Activated CD4-positive, alpha-beta T cell treated with anti-CD3 and anti-CD28 coated beads for 1 hour (primary cell): ENCODE data around the gene SHISA6.
"Not testable (repeated sequence)": the region's sequence is repeated elsewhere in the genome, so short reads cannot be mapped to it uniquely, and the experiment has no call there.

Experiments
- DNase-seq: peaks from one replicate; pipeline ENCODE4 v3.0.0-alpha.2; 2020

SHISA6 gene

GRCh38 chr17:11267999-11268575, 27.1 kb downstream of the SHISA6 start:
- DNase-seq = no peak

- no peak for DNase-seq
Observed at GRCh38 chr17:11269210-11269609, 28.2 kb downstream of the SHISA6 start.

- DNase-seq = no peak
Observed at GRCh38 chr17:11272191-11272590, 31.2 kb downstream of the SHISA6 start.

DNA sequence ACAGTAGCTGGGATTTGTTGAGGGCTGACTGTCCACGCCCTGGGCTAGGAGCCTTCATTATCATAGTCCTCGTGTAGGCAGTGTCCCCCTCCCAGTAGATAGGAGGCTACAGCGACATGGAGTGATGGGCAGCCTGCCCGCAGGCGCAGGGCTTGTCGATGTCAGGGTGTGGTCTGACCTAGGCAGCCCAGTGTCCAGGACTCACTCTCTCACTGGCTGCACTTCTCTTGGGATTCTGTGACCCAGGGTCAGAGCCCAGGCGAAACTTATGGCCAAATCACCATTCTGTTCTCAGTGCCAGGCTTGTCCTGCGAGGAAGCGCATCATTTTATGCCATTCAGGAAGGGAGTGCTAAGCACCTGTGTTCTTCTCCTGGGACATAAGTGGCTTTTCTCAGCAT, 32.6 kb downstream of the SHISA6 start:
- DNase-seq = no peak

GRCh38 chr17:11274106-11274505, 33.1 kb downstream of the SHISA6 start:
- DNase-seq = no peak

DNA sequence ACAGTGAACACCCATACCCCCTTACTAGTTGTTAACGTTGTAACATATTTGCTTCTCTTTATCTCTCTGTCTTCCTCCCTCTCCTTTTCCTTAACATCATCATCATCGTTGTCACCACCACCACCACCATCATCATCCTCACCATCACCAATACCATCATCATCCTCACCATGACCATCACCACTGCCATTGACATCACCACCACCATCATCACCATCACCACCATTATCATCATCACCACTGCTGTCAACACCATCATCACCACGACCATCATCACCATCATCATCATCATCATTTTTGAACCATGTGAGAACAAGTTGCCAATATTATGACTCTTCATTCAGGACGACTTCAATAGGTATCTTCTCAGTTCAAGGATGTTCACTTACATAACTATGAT, 35.5 kb downstream of the SHISA6 start:
- no peak for DNase-seq

DNA sequence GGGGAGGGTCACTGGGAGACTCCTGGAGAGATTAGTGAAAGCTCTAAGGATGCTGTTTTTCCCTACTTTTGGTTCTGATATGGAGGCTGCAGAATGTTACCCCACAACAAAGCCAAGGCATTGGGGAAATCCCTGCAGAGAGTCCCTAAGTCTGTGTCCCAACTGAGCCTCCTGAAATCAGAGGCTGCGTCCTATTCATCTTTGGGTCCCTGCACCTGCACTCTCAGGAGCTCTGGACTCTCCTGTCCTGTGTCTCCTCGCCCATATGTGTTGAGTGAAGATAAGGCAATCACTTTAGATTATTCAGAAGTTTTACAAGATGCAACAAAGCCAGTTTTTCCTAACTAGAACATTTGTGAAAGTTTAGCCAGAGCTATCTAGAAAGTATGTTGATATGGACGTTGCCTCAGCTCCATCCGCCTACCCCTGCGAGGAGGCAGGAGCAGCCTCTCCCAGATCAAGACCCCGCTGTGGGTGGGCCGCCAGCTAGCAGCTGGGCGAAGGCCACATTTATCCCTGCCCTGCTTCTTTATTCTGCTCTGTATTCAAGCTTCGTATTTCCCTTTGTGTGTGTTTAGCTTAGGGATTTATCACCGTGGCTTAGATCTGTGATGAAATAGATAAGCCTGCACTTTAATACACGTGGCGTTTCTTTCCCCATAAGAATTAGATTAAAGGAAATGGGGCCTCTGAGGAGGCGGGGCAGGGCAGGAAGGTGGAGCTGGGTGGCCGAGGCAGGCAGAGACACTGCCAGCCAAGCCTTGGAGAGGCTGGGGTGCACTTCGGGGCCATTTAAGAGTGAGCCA, 37.4 kb downstream of the SHISA6 start:
- no peak for DNase-seq

- no peak for DNase-seq
Observed at GRCh38 chr17:11278992-11279270, 37.9 kb downstream of the SHISA6 start.

DNA sequence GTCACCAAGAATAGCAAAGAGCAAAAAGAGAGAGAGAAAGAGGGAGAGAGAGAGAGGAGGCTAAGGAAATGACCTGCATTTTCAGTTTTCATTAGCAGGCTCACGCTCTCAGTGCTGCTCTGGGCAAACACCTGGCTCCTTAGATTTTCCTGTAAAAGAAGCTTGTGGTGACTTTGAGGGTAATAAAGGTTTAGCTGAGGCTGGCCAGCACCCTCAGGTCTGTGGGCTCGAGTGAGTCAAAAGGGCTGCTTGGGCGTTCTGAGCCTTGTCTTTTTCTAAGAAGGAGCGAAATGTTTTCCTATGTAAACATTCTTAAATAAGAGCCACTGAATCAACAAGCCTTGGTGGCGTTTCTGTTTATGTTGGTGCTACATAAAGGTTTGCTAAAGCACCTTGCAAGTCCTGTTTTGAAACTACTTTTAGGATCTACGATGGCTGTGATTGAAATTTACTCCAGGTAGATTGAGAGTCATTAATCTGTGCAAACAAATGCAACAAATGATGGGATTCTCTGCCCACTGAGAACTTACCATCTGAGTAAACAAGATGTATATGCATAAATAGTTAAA, 38.8 kb downstream of the SHISA6 start:
- no peak for DNase-seq

DNA sequence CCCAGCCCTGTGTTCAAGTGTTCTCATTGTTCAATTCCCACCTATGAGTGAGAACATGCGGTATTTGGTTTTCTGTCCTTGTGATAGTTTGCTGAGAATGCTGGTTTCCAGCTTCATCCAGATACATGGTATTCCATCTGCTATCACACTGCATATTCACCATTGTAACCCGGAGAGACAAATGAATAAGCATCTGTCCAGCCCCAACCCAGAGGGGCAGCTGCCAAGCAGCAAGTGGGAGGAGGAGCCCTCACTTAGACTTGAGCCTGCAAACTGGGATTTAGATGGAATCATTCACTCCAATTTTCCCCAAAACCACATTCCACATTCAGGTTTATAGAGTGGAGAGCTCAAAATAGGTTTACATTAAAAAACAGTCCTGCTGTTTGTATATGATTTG, 41.6 kb downstream of the SHISA6 start:
- no peak for DNase-seq

- no peak for DNase-seq
Observed at GRCh38 chr17:11284811-11285210, 43.8 kb downstream of the SHISA6 start.

- DNase-seq = no peak
Observed at GRCh38 chr17:11285946-11286345, 44.9 kb downstream of the SHISA6 start.

- no peak for DNase-seq
Observed at GRCh38 chr17:11287791-11288190, 46.8 kb downstream of the SHISA6 start.

DNA sequence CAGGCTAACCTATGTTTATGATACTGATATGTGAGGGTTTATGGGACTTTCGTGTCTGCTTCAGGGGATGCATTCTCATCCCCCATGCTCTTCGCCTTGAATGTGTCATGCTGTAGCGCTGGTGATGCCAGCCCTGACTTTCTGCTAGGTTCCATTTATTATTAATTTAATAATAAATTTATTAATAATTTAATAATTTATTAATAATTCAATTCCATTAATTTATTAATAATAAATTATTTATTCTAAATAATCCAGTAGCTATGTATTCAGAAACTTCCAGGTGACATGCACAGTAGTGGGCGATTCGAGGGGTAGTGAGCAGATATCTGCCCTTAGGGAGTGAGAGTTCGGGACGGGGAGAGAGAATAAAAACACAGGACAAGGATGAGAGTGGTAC, 49.8 kb downstream of the SHISA6 start:
- DNase-seq = no peak

GRCh38 chr17:11292491-11292890, 51.5 kb downstream of the SHISA6 start:
- DNase-seq = no peak

GRCh38 chr17:11293480-11293879, 52.5 kb downstream of the SHISA6 start:
- DNase-seq = no peak

DNA sequence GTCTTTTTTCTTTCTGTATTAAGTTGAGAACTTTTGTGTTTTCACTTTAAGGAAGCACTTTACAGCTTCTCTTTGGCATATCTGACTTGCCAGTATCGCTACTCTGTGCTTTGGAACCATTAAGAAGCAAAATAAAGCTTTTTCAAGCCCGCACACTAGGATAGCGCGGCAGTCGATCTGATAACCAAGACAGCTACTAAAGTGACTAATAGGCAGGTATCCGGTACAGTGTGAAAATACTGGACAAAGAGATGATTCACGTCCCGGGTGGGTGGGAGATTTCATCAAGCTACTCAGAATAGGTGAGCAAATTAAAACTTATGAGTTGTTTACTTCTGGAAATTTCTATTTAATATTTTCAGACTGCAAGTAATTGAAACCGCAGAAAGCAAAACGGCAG, 53.8 kb downstream of the SHISA6 start:
- DNase-seq = no peak

GRCh38 chr17:11296994-11297393, 56.0 kb downstream of the SHISA6 start:
- DNase-seq = no peak

- no peak for DNase-seq
Observed at GRCh38 chr17:11298401-11298800, 57.4 kb downstream of the SHISA6 start.

GRCh38 chr17:11300201-11300600, 59.2 kb downstream of the SHISA6 start:
- DNase-seq = no peak

DNA sequence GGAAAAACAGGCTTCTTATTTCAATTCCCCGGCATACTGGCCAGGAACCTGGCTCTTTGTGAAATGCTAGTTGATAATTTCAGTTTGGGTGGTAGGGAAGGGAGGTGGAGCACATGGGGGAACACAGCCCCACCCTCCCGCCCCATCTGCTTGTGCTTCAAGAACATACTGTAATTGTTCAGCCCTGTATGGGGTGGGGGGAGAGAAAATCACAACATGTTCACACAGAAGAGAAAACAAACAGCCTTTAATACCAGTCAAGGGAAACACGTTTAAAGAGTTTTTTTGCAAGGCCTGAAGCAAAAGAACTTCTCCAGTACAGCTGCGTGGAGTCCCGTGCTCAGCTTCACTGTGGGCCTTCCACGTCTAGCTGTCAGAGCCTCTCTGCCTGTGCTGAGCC, 59.7 kb downstream of the SHISA6 start:
- no peak for DNase-seq

DNA sequence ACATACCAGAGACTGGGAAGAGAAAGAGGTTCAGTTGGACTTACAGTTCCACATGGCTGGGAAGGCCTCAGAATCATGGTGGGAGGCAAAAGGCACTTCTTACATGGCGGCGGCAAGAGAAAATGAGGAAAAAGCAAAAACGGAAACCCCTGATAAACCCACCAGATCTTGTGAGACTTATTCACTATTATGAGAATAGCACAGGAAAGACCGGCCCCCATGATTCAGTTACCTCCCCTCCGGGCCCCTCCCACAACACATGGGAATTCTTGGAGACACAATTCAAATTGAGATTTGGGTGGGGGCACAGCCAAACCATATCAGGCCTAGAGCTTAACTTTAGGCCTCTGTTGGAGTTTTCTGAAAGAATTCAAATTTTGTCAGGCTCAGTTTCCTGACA, 60.9 kb downstream of the SHISA6 start:
- not testable (repeated sequence) for DNase-seq

DNA sequence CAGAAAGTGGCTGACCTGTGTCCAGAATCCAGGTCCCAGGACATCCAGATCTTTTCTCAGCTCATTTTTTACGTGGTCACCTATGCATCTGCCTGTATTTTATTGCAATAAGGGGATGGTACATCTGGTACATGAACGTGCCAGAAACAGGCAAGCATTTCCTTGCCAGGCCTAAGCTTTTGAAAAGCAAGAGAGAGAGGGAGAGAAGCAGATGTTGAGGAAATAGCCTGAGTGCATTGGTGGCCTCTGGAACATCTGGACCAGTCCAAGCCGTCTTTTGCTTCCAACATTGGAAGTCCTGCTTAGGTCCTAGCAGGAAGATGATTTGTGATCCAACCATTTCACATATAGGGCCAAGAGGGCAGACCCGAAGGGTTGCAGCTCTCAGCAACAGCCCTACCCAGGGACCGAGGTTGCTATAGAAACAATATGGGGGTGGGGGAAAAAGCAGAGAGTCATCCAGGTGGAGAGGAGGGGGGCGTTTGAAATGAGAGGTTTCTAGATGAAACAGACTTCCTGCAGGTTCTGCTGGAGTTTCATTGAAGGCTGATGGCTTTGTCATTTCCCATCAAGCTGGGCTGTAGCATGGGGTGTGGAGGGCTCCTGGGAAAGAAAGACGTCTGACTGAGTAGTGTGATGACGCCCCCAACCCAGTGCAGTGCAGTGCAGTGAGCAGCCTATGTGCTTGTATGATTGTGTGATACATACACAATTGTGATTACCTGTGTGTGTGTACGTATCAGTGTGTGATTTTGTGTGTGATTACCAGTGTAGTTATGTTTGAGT, 61.6 kb downstream of the SHISA6 start:
- DNase-seq = no peak
